CD14-positive monocyte (primary cell): ENCODE results near the gene CIROP. TPM values are rescaled to one million over a fixed set of nuclear protein-coding genes. Genes with fewer than 3 reads are reported as not detected.

Experiments used
- DNase-seq, 3 donors: peaks; one replicate each; pipeline ENCODE4 v3.0.0-alpha.2; 2011 to 2022
- H2AFZ ChIP-seq: 2 replicates; pipeline ENCODE4 v1.6.0; 2012; ENCODE audit warnings: mild to moderate bottlenecking, low read depth, low read length, inconsistent platforms; ENCODE audit not compliant: insufficient read depth, poor library complexity, severe bottlenecking
- H3K27ac ChIP-seq, 2 donors: 1 replicate in 1 of 2; 2 replicates in 1 of 2; pipeline ENCODE4 v1.5.1; 2012 to 2013; ENCODE audit warnings: low read length in 2 of 2, control low read depth in 1 of 2, inconsistent platforms in 1 of 2, low read depth in 1 of 2, mild to moderate bottlenecking in 1 of 2
- H3K27me3 ChIP-seq, 2 donors: one replicate each; pipeline versions ENCODE4 v1.6.0 to v1.6.1; 2011 to 2013; ENCODE audit warnings: low read length in 2 of 2; ENCODE audit not compliant: control insufficient read depth in 2 of 2, insufficient read depth in 2 of 2
- H3K36me3 ChIP-seq, 2 donors: replicated peaks in 1 of 2; 1 replicate in 1 of 2; 2 replicates in 1 of 2; pipeline versions ENCODE4 v1.5.1 to v1.6.1; 2012 to 2013; ENCODE audit warnings: low read length in 2 of 2, control low read depth in 1 of 2, inconsistent platforms in 1 of 2, mild to moderate bottlenecking in 1 of 2; ENCODE audit not compliant: insufficient read depth in 2 of 2, control insufficient read depth in 1 of 2
- H3K4me1 ChIP-seq, 2 donors: 1 replicate in 1 of 2; 2 replicates in 1 of 2; pipeline versions ENCODE4 v1.5.1 to v1.6.1; 2012 to 2013; ENCODE audit warnings: low read length in 2 of 2, control low read depth in 1 of 2, inconsistent platforms in 1 of 2, mild to moderate bottlenecking in 1 of 2, moderate library complexity in 1 of 2; ENCODE audit not compliant: insufficient read depth in 2 of 2, control insufficient read depth in 1 of 2
- H3K4me2 ChIP-seq: replicated peaks from 2 replicates; pipeline ENCODE3; 2012; ENCODE audit warnings: low read length, moderate library complexity, mild to moderate bottlenecking; ENCODE audit not compliant: poor library complexity, severe bottlenecking; ENCODE audit errors: extremely low read depth
- H3K4me3 ChIP-seq, 3 experiments: fragments of 200-600 bp in 1 of 3; sonication (generic) in 1 of 3; replicated peaks in 1 of 3; 1 replicate in 2 of 3; 2 replicates in 1 of 3; pipeline ENCODE4 v1.5.1; 2011 to 2013; ENCODE audit warnings: low read length in 3 of 3, mild to moderate bottlenecking in 3 of 3, control low read depth in 2 of 3, low read depth in 2 of 3, inconsistent platforms in 1 of 3, moderate library complexity in 1 of 3
- H3K79me2 ChIP-seq: 2 replicates; pipeline ENCODE4 v1.6.0; 2012; ENCODE audit warnings: mild to moderate bottlenecking, control low read depth, inconsistent platforms, low read length, moderate library complexity; ENCODE audit not compliant: insufficient read depth
- H3K9ac ChIP-seq: 2 replicates; pipeline ENCODE4 v1.6.0; 2017; ENCODE audit warnings: low read length, mild to moderate bottlenecking; ENCODE audit not compliant: insufficient read depth, poor library complexity, severe bottlenecking
- H3K9me3 ChIP-seq, 2 donors: replicated peaks in 1 of 2; 1 replicate in 1 of 2; 2 replicates in 1 of 2; pipeline versions ENCODE4 v1.5.1 to v1.6.1; 2012 to 2013; ENCODE audit warnings: low read length in 2 of 2, control low read depth in 1 of 2; ENCODE audit not compliant: control insufficient read depth in 1 of 2, insufficient read depth in 1 of 2
- H4K20me1 ChIP-seq: 2 replicates; pipeline ENCODE4 v1.6.0; 2012; ENCODE audit warnings: mild to moderate bottlenecking, low read length, control low read depth, moderate library complexity; ENCODE audit not compliant: insufficient read depth
- H3K27ac Mint-ChIP-seq, 7 donors: one replicate each; pipeline ENCODE4 v1.8.0; 2020; ENCODE audit warnings: mild to moderate bottlenecking in 7 of 7, mixed read lengths in 7 of 7, moderate library complexity in 6 of 7, inconsistent platforms in 2 of 7
- H3K27me3 Mint-ChIP-seq, 3 donors: one replicate each; pipeline ENCODE4 v1.8.0; 2021 to 2022; ENCODE audit warnings: low read depth in 3 of 3, mild to moderate bottlenecking in 3 of 3, mixed read lengths in 3 of 3, moderate library complexity in 3 of 3, inconsistent platforms in 1 of 3
- H3K36me3 Mint-ChIP-seq, 2 donors: one replicate each; pipeline ENCODE4 v1.8.0; 2020; ENCODE audit warnings: mixed read lengths in 2 of 2, inconsistent platforms in 1 of 2, mild to moderate bottlenecking in 1 of 2
- H3K4me1 Mint-ChIP-seq: one replicate; pipeline ENCODE4 v1.8.0; 2020; ENCODE audit warnings: mild to moderate bottlenecking, mixed read lengths
- H3K4me3 Mint-ChIP-seq, 2 donors: one replicate each; pipeline ENCODE4 v1.8.0; 2020; ENCODE audit warnings: mild to moderate bottlenecking in 2 of 2, mixed read lengths in 2 of 2, moderate library complexity in 1 of 2
- H3K9me3 Mint-ChIP-seq, 7 donors: one replicate each; pipeline ENCODE4 v1.8.0; 2020 to 2022; ENCODE audit warnings: mixed read lengths in 7 of 7, mild to moderate bottlenecking in 6 of 7, moderate library complexity in 6 of 7, inconsistent platforms in 2 of 7
- CTCF ChIP-seq: fragments of 200-600 bp; IDR thresholded peaks from one replicate; pipeline ENCODE4 v1.8.0; 2022; ENCODE audit warnings: antibody characterized with exemption, mild to moderate bottlenecking
- WGBS: methylation state at CpG from one replicate; pipeline ENCODE4 v1.1.5; 2013; ENCODE audit warnings: missing lambda C conversion rate; ENCODE audit not compliant: insufficient coverage; 5-methylcytosine and 5-hydroxymethylcytosine counted together
- intact Hi-C, 2 donors: fragments of 100-400 bp; cut with micrococcal nuclease; formaldehyde crosslinking; loops; one replicate each; pipeline versions ENCODE4 v1.15.0 to v1.15.1; 2023
- polyA plus RNA-seq, 3 donors: library from polyadenylated mRNA; depleted of rRNA in 1 of 3; unstranded in 2 of 3; stranded (reverse) in 1 of 3; fragments of 300-500 nt in 2 of 3; fragments of >200 nt in 1 of 3; fragmentation: Illumina TruSeq in 2 of 3; gene quantifications; 1 replicate in 2 of 3; 2 replicates in 1 of 3; pipeline ENCODE4 v1.2.3, GENCODE V29; 2012 to 2021

Gene CIROP
- polyA plus RNA-seq, 3 donors: not detected

- no peaks in the 10 kb centered on the region for H4K20me1 ChIP-seq
- H3K27me3 ChIP-seq: no peaks in the 10 kb centered on the region
- H3K9me3 Mint-ChIP-seq: peaks cover 0 to 2% (median 0%) of the 10 kb centered on the region in 7 donors
- peaks cover 20 to 36% of the 10 kb centered on the region in 2 donors for H3K4me1 ChIP-seq
- H3K36me3 ChIP-seq: no peaks in the 10 kb centered on the region
- H3K4me2 ChIP-seq: no peak overlapping the region
- peaks cover 31% of the 10 kb centered on the region for H3K4me1 Mint-ChIP-seq
- WGBS: 60% methylated on average over 2 of the region's 8 CpGs
- no peaks in the 10 kb centered on the region for H3K9me3 ChIP-seq
- peaks cover 0 to 2% (median 0%) of the 10 kb centered on the region in 3 donors for H3K27me3 Mint-ChIP-seq
- no peak overlapping the region for H3K27ac ChIP-seq
- H3K4me3 Mint-ChIP-seq: no peak overlapping the region
- H3K4me3 ChIP-seq: no peak overlapping the region
- no peak for DNase-seq
- no peak for TF ChIP-seq CTCF
- no peak overlapping the region for H3K9ac ChIP-seq
- no peak overlapping the region for H2AFZ ChIP-seq
- H3K79me2 ChIP-seq: no peaks in the 10 kb centered on the region
- no peak overlapping the region for H3K27ac Mint-ChIP-seq
- intact Hi-C loops: no loop called here
- H3K36me3 Mint-ChIP-seq: no peaks in the 10 kb centered on the region
Observed at GRCh38 chr14:23132970-23133369, 28.2 kb upstream of the CIROP start.

- no peaks in the 10 kb centered on the region for H3K27me3 ChIP-seq
- no peak overlapping the region for H3K4me2 ChIP-seq
- DNase-seq: no peak
- intact Hi-C loops: no loop called here
- Mint-ChIP-seq H3K36me3 (no peaks in the 10 kb centered on the region), H3K4me1 (peaks cover 32% of the 10 kb centered on the region), H3K27me3 (peaks cover 0 to 2% (median 1%) of the 10 kb centered on the region in 3 donors), H3K27ac (no peak overlapping the region), H3K4me3 (no peak overlapping the region), H3K9me3 (peaks cover 0 to 2% (median 0%) of the 10 kb centered on the region in 7 donors)
- no peak for TF ChIP-seq CTCF
- no peaks in the 10 kb centered on the region for H4K20me1 ChIP-seq
- no peak overlapping the region for H3K9ac ChIP-seq
- peaks cover 20 to 36% of the 10 kb centered on the region in 2 donors for H3K4me1 ChIP-seq
- H2AFZ ChIP-seq: no peak overlapping the region
- H3K9me3 ChIP-seq: no peaks in the 10 kb centered on the region
- no peak overlapping the region for H3K27ac ChIP-seq
- H3K79me2 ChIP-seq: no peaks in the 10 kb centered on the region
- no peak overlapping the region for H3K4me3 ChIP-seq
- 100% methylated on average over 3 of the region's 5 CpGs for WGBS
- H3K36me3 ChIP-seq: no peaks in the 10 kb centered on the region
Observed at GRCh38 chr14:23131482-23131881, 26.7 kb upstream of the CIROP start.
